GM21526 (cell line): Measurements from ENCODE around the gene TNIK.

Source experiments
- ATAC-seq: cut with Tn5 transposase; IDR thresholded peaks from one replicate; pipeline ENCODE4 v1.9.1; 2021; ENCODE audit warnings: moderate library complexity; ENCODE audit not compliant: unreplicated experiment, low FRiP score

TNIK gene

DNA sequence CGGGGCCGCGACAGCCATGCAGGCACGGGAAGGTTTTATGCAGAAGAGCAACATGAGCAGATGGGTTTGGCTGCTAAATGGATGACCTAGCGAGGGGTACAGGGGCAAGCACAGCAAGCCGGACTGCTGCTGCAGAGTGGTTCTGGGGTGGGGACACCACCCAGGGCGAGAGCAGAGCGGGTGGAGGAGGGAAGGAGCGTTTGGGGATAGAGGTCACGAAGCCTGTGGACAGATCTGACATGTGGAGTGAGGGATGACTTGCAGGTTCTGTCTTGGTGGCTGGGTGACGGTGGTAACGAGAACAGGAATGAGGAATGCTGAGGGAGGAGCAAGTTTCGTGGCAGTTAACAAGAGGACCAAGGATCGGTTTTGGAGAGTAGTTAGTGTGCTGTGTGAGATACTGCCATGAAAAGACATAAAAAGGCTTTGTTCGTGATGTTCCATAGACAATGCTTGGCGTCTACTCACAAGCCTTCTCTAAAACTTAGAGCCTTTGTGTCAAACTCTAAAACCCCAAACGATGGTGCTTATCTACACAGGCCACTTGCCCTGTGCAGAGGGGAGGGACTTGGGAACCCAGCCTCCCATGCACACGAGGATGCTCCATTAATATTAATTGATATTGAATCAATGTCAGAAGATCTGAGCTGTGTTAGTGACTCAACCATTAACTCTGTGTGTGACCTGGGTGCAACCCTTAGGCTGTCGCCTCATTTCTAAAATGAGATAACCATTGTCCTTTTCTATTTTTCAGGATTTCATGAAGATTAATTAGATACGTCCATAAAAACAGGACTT, 301.0 kb downstream of the TNIK start:
- no peak for ATAC-seq

DNA sequence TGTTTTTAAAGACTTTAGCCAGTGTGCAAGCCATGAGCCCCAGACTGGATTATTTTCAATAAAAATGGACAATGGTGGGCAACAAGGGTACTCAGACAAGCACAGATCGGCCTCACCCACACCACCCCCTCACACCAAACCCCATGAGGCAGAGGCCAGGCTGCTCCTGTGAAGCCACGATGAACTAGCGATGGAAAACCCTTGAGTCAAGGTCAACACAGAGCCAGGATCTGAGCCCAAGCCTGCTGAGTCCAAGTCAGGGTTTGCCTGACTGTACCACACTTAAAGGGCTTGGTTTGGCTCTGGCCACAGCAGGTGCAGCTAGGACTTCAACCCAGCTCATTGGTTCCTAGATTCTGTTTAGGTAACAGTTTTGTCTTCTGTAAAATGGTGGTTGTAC, 302.2 kb downstream of the TNIK start:
- ATAC-seq = no peak

DNA sequence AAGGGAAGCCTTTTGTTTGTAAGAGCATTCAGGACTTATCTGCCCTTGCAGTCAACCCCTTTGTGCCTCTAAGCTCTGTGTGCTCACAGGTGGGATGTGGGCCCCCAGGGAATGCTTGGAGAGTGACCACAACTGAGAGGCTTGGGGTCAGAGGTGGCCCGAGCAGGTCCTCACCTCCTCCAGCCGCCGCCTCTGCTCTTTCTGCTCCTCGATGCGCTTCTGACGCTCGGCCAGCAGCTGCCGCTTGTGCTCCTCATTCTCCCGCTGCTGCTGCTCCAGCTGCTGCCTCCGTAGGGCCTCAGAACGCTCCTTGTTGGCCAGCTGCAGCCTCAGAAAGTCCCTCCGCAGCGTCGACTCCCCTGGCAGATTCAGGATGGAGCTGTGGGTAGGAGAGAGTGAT, 302.9 kb downstream of the TNIK start:
- no peak for ATAC-seq

DNA sequence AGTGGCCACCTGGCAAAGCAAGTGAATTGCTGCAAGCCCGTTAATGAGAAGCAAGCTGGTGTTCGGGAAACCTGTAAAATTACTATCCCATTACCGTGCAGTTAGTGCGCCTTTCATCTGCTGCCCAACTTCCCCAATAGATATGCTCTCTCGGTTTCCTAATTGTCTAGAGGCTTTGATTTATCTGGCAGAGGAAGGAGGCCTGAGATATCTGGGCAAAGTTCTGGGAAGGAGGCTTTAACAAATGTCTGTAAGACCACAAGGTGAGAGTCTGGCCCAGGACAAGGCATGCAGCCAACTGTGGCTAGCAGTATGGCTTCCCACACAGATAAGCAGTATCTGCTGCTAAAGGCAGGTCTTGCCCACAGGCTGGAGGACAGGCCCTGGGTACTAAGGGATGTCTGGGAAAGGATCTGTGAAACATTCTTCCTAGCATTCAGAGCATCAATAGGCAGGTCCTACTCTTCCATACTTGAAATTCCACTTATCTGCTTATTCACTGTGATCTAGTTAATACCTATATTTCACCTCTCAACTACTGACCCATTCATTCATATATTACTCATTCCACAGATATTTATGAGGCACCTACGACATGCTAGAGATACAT, 303.7 kb downstream of the TNIK start:
- no peak for ATAC-seq

DNA sequence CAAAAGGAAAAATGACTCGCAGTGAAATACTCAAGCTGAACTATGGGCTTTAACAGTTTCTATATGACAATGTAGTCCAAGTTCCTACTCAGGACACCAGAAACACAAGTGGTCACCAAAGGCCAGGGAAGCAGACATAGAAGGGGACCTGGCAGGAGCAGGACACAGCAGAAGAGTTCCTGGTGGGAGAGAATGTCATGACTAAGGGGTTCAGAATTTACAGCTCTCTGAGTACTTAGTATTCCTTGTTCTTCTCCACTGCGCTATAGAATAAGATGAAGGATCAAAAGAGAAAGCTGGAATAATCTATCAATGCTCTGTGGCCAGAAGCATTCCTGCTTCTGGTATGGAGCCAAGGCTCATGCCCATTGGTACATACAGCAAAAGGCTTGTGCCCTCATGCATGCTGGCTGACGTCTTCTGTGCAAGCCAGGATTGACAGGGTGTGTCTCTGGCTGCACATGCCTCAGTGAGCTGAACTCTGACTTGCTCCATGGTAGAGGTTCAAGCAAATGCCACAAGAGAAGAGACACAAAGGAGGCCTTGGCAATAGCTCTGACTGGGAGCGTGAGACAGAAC, 305.0 kb downstream of the TNIK start:
- ATAC-seq = no peak

DNA sequence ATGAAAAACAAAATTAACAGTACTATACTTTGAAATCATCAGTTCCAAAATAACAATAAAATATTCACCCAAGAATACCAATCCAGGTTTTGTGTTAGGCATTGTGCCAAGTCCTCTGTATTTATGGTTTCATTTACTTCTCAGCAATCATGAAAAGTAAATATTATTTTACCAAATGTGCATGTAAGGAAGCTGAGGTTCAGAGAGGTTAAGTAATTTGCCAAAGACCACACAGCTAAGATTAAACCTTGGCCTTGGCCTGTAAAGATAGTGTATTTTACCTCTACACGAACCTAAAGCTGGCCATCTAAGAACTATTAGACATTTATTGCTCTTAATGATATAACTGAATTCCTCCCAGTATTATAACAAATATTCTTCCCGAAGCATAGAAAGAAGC, 309.3 kb downstream of the TNIK start:
- ATAC-seq = no peak

DNA sequence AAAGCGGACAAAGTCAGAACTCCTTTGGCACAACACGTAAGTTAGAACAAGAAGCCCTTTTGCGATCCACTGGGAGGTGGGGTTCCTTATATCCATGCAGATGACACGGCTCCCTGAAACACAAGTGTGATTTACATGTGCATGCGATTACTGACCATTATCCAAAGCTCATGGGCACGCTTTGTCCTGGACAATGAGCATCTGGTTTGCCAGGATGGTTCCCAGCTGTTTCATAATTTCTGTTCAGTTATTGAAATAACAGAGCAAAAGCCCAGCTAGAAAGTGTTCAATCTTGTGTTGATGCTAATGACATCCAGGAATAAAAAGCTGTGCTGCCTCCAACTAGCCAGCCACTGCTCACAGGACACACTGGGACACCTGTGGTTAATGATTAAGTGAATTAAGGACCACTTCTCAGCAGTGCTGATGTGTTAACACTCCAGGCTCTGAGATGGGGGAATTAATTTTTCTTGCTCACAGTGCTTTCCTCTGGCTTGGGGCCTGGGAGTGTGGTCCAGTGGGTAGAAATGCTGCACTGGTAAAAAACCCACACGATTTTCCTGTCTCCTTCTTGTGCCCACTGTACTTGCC, 310.6 kb downstream of the TNIK start:
- no peak for ATAC-seq

DNA sequence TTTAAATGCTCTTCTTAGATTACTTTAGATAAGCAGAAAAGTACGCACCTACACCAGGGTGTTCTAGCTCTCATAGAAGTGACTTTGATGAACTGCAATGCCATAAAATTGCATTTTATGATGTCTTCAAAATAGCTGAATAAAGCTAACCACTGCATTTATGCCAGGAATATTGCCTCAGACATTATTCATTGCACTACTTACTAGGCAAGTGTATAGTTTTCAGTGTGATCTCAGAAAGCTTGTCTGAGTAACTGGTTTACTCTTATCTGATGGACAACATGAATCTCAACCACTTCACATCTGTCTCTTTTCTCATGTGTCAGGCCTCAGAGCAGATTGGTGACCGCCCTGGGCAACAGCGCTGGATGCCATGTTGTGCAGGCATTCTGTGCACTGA, 314.4 kb downstream of the TNIK start:
- ATAC-seq = no peak

DNA sequence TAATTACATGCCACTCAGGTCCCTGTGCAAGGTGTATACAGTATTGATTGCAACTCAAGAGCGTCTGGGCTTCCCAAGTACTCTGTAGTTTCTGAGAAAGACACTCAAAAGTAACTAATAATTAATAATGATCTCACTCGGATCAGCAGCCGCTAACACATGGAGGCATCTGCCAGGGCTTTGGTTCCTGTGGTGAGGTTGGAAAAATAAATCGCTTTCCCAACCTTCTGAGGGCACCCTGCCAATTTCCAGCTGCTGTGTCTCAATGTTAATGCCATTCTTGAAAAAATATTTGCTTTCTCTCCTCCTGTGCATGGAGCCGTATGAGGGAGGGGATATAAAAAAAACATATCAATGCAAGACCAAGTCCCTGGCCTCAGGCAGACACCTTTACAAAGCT, 317.2 kb downstream of the TNIK start:
- ATAC-seq = no peak

DNA sequence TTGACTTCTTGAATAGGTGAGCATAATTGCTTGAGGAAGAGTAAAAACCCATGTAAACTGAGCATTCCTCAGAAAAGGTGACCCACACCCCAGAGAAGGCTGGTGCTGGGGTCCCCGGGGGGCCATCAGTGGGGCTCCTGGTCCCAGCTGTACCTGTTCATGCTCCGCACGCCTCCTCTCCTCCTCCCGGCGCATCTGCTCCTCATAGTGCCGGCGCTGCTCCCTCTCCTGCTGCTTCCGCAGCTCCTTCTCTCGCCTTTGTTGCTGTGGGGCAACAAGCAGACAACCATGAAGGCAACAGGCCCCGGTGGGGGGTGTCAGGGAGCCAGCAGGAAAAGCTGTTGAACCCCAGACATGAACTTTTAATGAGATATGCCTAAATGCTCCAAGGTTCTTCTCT, 320.0 kb downstream of the TNIK start:
- no peak for ATAC-seq

DNA sequence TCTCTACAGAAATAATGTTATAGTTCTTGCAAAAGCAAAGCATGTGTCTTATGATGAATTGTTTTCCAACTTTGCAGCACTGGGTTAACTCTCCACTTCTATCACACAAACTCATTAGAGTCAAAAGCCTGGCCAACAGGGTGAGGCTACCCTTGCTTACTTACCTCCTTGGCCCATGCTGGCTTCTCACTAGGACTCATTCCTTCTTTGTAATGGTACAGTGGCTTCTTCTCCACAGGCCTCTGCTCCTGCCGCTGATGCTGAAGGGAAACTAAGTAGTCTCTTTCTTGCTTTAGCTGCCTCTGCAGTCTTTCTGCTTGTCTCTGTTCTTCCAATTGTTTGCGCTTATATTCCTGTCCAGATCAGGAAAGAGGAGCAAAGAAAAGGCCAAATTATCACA, 322.2 kb downstream of the TNIK start:
- ATAC-seq = no peak

DNA sequence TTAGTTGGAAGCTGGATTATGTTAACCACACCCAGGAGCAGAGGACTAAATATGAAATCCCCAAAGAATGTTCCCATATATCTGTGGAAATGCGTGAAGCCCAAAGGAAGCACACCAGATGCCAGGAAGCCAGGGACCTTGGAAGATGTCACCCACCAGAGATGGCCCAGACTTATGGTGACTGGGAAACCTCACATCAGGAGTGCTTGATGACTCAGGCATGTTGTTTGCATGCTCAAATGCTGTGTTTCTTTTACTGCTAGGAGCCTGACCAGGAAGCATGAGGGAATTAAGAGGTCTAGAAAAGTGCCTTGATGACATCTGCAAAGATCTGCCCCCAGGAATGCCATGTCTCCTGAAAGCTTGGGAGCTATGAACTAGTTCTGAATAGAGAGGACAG, 324.7 kb downstream of the TNIK start:
- ATAC-seq = no peak

DNA sequence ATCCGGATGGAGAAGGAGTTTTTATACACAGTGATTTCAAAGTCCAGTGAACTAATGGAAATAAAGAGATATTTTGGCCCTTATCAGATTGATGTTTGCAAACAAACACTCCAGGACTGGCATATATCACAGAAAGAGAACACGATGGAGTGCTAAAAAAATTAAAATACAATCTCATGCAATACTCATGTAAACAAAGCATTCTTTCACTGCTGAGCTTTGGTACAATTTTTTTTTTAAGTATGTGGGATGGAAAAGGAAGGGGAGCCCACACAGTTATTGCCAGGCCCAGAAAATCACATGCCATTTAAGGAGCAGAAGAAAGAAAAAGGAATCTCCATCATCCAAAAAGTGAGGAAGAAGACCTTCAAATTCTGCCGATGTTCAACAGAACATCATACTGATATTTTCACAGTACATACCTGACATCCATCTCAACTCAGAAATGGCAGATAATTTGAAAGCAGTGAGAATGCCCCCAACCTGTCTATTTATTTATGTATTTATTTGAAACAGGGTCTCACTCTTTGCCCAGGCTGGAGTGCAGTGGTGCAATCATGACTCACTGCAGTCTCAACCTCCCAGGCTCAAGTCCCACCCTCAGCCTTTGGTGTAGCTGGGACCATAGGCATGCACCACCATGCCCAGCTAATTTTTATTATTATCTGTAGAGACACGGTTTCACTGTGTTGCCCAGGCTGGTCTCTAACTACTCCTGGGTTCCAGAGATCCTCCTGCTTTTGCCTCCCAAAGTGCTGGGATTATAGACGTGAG, 326.2 kb downstream of the TNIK start:
- ATAC-seq = no peak

DNA sequence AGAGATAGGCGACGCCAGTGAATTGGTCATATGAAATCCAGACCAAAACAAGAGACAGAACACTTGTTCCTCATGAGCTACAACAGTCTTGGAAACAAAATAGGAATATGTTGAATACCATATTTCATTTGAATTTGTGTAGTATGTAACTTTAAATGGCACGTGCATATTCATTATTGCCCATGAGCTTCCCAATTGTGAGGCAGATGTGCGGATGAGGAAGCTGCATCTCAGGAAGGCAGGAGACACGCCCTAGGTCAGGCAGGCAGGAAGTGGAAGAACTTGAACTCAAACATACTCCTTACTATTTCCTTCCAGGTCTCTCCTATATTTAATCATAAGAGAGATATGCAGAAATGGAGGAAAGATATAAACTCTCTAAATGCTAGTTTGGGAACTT, 326.9 kb downstream of the TNIK start:
- no peak for ATAC-seq

DNA sequence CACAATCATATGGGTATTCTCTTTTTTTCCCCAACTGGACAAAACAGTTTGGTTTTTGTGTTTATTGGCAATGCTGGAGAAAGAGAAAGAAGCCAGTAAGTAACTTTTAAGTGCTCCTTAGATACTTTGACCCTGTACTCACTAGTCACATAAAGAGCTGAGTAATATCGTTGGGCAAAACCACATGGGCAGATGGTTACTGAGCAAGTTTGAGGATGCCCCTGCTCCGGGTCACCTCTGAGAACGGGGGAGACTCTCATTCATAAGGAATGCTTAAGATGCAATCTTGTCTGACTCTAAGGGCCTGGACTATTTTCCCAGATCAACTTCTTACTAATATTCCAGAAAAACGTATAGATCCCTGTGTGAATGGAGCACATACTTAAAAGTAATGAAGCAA, 327.3 kb downstream of the TNIK start:
- ATAC-seq = no peak

DNA sequence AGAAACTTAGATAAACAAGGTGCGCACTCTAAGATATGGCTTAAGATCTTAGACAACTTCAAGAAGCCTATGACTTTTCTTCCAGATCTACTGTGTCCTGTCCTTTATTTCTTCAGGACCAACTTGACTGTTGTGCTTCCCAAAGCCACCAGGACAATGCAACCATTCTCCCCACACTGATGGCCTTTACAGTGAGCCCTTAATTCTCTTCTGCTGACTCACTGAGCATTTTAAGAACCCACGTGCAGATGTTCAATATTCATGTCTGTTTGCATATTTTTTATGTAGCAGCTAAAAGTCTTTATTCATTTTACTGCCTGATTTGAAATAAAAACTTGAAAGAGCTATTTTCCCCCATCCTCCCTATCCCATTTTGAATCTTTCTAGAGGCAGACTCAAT, 330.4 kb downstream of the TNIK start:
- ATAC-seq = no peak

DNA sequence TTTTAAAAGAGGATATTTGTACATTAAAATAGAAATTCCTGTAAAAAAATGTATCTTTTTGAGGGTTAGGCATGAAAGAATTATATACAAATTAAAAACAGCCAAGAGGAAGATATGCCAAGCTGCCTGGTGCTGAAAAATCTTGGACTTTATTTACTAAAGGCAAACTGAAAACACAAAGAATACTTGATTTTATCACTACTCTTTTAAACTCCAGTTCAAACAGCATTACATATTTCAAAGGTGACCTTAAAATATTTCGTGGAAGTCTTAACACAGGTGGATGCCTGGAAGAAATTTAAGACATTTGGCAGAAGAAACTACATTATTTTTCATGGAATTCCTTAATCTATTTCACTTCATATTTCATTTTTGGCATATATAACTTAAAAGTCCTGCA, 332.6 kb downstream of the TNIK start:
- ATAC-seq = no peak

DNA sequence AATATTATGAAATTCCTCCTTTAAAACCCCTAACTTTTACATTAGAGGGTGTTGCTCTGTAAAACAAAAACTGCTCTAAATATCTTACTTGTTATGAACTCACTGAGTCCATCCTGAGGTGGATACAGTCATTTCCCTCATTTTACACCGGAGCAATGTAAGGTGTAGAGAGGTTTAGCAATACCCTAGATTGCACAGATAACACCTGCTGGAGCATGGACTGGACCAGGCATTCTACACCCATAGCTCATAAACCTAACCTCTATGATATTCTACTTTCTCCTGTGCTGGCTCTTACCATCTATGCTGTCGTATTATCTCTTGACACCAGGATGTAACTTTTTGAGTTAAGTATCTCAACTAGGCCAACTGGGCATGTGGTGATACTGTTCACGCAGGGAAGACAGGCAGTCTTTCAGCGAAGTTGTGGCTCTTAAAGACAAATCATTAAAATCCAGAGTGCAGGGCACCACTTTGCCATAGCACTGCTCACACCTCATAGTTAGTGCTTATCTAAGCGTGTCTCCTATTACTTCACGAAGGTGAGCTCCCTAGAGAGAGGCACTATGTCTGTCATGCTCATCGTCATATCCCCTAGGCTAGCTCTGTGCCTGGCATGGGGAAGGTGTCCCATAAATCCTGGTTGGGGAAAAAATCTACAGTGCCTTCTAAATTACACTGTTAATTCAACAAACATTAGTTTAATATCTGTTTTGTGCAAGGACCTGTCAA, 333.6 kb downstream of the TNIK start:
- ATAC-seq = no peak

DNA sequence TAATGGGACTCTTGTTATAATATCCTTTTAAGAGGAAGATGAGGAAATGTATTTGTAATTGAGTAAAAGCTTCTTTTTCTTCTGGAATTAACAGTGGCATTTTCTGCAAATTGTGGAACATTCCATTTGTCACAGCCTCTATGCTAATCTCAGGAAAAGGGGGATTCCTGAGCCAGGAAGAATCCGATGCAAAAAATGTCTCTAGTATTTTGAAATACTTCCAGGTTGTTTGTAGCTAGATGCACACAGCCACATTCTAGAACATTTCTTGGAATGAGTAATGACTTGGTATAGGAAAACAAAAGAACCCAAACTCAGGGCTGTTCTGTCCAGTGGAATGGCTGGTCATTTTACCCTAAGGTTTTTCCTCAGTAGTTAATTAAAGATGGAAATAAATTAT, 335.2 kb downstream of the TNIK start:
- no peak for ATAC-seq

DNA sequence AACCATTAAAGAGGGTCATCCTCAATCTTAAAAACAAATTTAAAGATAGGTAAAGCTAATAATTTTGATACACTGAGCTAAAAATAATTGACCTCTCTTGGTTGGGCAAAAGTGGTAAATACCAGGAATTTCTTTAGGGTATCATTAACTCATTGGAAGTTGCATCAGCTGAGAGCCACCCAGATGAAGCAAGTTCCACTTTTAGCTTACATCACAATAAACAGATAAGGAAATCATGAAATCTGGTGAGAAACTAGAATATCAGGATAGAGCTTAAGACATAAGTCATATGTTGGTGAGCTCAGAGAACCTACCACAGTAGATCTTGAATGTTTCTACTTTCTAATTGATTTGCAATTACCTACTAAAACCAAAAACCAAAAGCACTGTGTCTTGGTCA, 336.3 kb downstream of the TNIK start:
- ATAC-seq = no peak
